HUES64 (cell line): ENCODE data around the gene FARP2.
"Not testable (repeated sequence)": the region's sequence is repeated elsewhere in the genome, so short reads cannot be mapped to it uniquely, and the experiment has no call there.

Experiments used
- H3K27ac ChIP-seq: 2 replicates; pipeline ENCODE4 v1.7.0; 2013; ENCODE audit warnings: low read depth, low read length, inconsistent platforms
- H3K27me3 ChIP-seq: 2 replicates; pipeline ENCODE4 v1.6.1; 2013; ENCODE audit warnings: mild to moderate bottlenecking, low read length; ENCODE audit not compliant: insufficient read depth
- H3K36me3 ChIP-seq: 2 replicates; pipeline ENCODE4 v1.6.1; 2013; ENCODE audit warnings: mild to moderate bottlenecking, low read length; ENCODE audit not compliant: insufficient read depth
- H3K4me1 ChIP-seq: 2 replicates; pipeline ENCODE4 v1.6.1; 2013; ENCODE audit warnings: mild to moderate bottlenecking, low read length, moderate library complexity; ENCODE audit not compliant: insufficient read depth
- H3K4me3 ChIP-seq: 2 replicates; pipeline ENCODE4 v1.5.1; 2013; ENCODE audit warnings: mild to moderate bottlenecking, low read length, moderate library complexity
- H3K9ac ChIP-seq: 2 replicates; pipeline ENCODE4 v1.6.1; 2013; ENCODE audit warnings: mild to moderate bottlenecking, low read depth, low read length
- H3K9me3 ChIP-seq: 2 replicates; pipeline ENCODE4 v1.6.1; 2013; ENCODE audit warnings: low read depth, low read length; ENCODE audit not compliant: insufficient read depth
- WGBS: fragments of 150-250, 120-280 bp; methylation state at CpG from one replicate; pipeline ENCODE4 v1.1.7; 2013; ENCODE audit warnings: missing lambda C conversion rate; 5-methylcytosine and 5-hydroxymethylcytosine counted together

FARP2 gene

GRCh38 chr2:241443486-241444223 is 87.6 kb downstream of the FARP2 start:
- H3K4me3 ChIP-seq: no peak overlapping the region
- 92% methylated on average over 6 of the region's 6 CpGs for WGBS

DNA sequence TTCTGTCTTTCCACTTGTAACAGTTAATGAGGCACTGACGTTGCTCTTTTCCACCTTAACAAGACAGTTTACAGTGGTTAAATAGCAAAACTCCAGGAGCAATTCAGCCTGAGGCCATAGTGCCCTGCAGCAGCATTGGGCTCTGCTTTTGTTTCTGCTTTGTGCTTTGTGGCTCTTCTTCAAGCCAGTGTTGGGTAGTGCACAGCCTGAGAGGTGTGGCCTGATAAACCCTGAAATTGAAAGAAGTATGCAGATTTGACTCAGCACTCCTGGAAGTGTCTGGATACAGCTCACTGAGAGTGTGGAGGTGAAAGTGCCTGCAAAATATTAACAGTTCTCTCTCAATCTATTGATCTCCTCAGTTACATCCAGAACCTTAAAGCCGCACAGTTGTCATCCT is 89.3 kb downstream of the FARP2 start:
- Histone ChIP-seq H3K9me3 (no peaks in the 10 kb centered on the region), H3K36me3 (peaks cover 33% of the 10 kb centered on the region), H3K9ac (no peak overlapping the region), H3K27ac (no peak overlapping the region), H3K27me3 (no peaks in the 10 kb centered on the region), H3K4me3 (no peak overlapping the region), H3K4me1 (no peaks in the 10 kb centered on the region)
- WGBS: 88% methylated on average over 2 of the region's 2 CpGs

More at GRCh38 chr2:241443486-241444223, 87.6 kb downstream of the FARP2 start:
- Histone ChIP-seq H3K36me3 (peaks cover 37% of the 10 kb centered on the region), H3K27me3 (no peaks in the 10 kb centered on the region), H3K4me1 (no peaks in the 10 kb centered on the region), H3K27ac (no peak overlapping the region), H3K9me3 (no peaks in the 10 kb centered on the region), H3K9ac (no peak overlapping the region)

GRCh38 chr2:241450092-241450491 is 94.0 kb downstream of the FARP2 start:
- H3K4me3 ChIP-seq, H3K4me1 ChIP-seq, H3K9me3 ChIP-seq, H3K27me3 ChIP-seq, H3K36me3 ChIP-seq, H3K27ac ChIP-seq, H3K9ac ChIP-seq: not testable (repeated sequence)
- WGBS: 93% methylated on average over 7 of the region's 7 CpGs

GRCh38 chr2:241451840-241452506 is 95.9 kb downstream of the FARP2 start:
- 90% methylated on average over 10 of the region's 10 CpGs for WGBS
- H3K4me3 ChIP-seq: no peak overlapping the region
- H3K9ac ChIP-seq: no peak overlapping the region
- H3K36me3 ChIP-seq: no peaks in the 10 kb centered on the region
- H3K9me3 ChIP-seq: no peaks in the 10 kb centered on the region
- no peak overlapping the region for H3K27ac ChIP-seq
- no peaks in the 10 kb centered on the region for H3K4me1 ChIP-seq
- no peaks in the 10 kb centered on the region for H3K27me3 ChIP-seq

GRCh38 chr2:241453919-241454318 is 97.8 kb downstream of the FARP2 start:
- H3K9me3 ChIP-seq, H3K36me3 ChIP-seq, H3K4me1 ChIP-seq, H3K4me3 ChIP-seq, H3K27ac ChIP-seq, H3K27me3 ChIP-seq, H3K9ac ChIP-seq: not testable (repeated sequence)
- 95% methylated on average over 9 of the region's 9 CpGs for WGBS

DNA sequence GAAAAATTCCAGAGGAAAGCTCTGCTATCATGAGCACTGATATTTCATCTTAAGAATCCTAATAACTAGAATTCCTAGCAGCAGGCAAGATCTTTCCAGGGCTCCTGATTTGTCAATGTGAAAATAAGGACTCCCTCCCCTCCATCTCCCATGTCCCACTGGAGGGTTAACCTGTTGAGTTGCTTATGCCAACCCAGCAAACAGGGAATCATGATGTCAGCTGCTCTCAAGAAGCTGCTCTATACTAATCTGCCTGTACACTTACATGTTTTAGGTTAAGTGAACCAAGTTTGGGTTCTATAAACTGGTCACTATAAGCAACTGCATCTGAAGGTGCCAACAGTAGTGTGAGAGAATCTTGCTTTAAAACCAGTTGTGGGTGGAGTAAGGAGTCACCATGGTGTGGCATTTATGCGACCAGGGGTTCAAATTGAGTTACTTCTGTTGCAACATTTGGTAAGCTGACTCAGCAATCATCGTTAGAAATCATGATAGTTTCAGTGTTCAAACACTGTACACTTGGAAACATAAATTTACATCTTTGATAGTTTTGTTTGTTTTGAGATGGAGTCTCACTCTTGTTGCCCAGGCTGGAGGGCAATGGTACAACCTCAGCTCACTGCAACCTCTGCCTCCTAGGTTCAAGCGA is 98.9 kb downstream of the FARP2 start:
- Histone ChIP-seq H3K36me3 (no peaks in the 10 kb centered on the region), H3K9ac (no peak overlapping the region), H3K4me3 (no peak overlapping the region), H3K27me3 (no peaks in the 10 kb centered on the region), H3K9me3 (no peaks in the 10 kb centered on the region), H3K27ac (no peak overlapping the region), H3K4me1 (no peaks in the 10 kb centered on the region)
- 93% methylated on average over 3 of the region's 3 CpGs for WGBS

DNA sequence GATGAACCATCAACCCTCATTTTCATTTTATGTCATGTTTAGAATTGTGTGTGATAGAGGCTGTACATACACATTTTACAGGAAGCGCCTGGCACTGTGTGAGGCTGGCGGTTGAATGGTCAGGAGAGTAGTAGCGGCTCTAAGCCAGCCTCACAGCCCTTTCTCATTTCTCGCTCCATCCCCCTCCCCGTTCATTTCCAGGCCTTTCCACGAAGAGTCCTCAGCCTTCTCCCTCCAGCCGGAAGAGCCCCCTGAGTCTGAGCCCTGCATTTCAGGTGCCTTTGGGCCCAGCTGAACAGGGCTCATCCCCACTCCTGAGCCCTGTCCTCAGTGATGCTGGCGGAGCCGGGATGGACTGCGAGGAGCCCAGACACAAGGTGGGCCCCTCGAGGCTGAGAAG is 100.5 kb downstream of the FARP2 start:
- Histone ChIP-seq H3K4me3 (no peak overlapping the region), H3K9me3 (no peaks in the 10 kb centered on the region), H3K4me1 (no peaks in the 10 kb centered on the region), H3K9ac (no peak overlapping the region), H3K27me3 (no peaks in the 10 kb centered on the region), H3K27ac (no peak overlapping the region), H3K36me3 (no peaks in the 10 kb centered on the region)
- WGBS: 75% methylated on average over 11 of the region's 11 CpGs

DNA sequence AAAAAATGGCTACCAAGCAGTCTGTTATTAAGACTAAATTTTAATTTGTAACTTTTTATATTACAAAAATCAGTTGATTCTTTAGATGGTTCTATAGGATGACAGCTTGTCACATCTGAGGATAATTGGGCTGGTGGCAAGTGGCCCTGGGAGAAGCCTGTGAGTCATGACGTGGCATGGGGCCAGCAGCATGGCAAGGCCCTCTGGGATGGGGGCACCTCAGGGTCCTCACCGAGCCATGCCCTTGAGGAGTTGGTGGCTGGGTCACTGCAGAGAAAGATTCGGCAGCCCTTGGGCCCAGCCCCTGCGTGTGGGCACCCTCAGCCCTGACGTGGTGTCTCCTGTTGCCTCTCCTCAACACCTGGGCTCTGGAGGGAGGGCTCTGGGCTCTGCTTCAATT is 102.6 kb downstream of the FARP2 start:
- H3K27me3 ChIP-seq: no peaks in the 10 kb centered on the region
- no peak overlapping the region for H3K27ac ChIP-seq
- 93% methylated on average over 5 of the region's 5 CpGs for WGBS

GRCh38 chr2:241459520-241459919 is 103.4 kb downstream of the FARP2 start:
- no peaks in the 10 kb centered on the region for H3K4me1 ChIP-seq
- H3K27me3 ChIP-seq: no peaks in the 10 kb centered on the region
- H3K27ac ChIP-seq: no peak overlapping the region
- no peaks in the 10 kb centered on the region for H3K9me3 ChIP-seq
- 89% methylated on average over 13 of the region's 13 CpGs for WGBS
- H3K9ac ChIP-seq: no peak overlapping the region
- no peak overlapping the region for H3K4me3 ChIP-seq
- no peaks in the 10 kb centered on the region for H3K36me3 ChIP-seq

More for the DNA sequence above, 102.6 kb downstream of the FARP2 start:
- H3K36me3 ChIP-seq: no peaks in the 10 kb centered on the region
- H3K9ac ChIP-seq: no peak overlapping the region
- H3K4me1 ChIP-seq: no peaks in the 10 kb centered on the region
- no peaks in the 10 kb centered on the region for H3K9me3 ChIP-seq
- no peak overlapping the region for H3K4me3 ChIP-seq

DNA sequence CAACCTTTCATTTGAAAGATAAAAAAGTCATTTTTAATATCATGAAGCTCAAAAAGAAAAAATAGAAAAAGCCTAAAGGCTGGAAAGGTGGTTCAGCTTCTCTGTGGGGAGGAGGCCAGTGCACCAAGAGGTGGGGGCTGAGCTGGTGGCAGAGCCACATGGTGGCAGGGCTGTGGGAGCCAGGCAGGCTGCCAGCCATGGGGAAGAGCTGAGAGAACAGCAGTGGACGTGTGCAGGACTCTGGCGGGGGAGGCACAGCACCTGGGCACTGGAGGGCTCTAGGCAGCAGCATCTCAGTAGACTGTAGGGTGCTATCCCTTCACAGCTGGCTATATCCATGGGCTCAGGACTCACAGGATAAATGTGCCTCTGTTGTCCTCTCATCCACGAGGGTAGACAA is 104.5 kb downstream of the FARP2 start:
- H3K4me1 ChIP-seq: no peaks in the 10 kb centered on the region
- no peaks in the 10 kb centered on the region for H3K9me3 ChIP-seq
- 85% methylated on average over 3 of the region's 3 CpGs for WGBS
- no peaks in the 10 kb centered on the region for H3K27me3 ChIP-seq
- no peak overlapping the region for H3K4me3 ChIP-seq
- no peak overlapping the region for H3K9ac ChIP-seq
- H3K36me3 ChIP-seq: no peaks in the 10 kb centered on the region
- no peak overlapping the region for H3K27ac ChIP-seq
